T-cell (primary cell): ENCODE data around the gene TNNT1. TPM values are rescaled to one million over a fixed set of nuclear protein-coding genes. Genes with fewer than 3 reads are reported as not detected.
A peak's percentile ranks its signal among the peaks of the same experiment; 100 is the strongest.

Source experiments
- ATAC-seq, 4 experiments: fragments of 200-7000 bp in 3 of 4; fragments of 150-1000 bp in 1 of 4; cut with Tn5 transposase; replicated peaks in 1 of 4; 1 replicate in 3 of 4; 2 replicates in 1 of 4; pipeline ENCODE4 v1.10.0; 2021; ENCODE audit warnings: moderate library complexity in 3 of 4, mild to moderate bottlenecking in 2 of 4, moderate number of reproducible peaks in 1 of 4
- CTCF ChIA-PET, 2 donors: fragments of 300-600 bp; sonication (Branson Sonifier 250); formaldehyde crosslinking; loops; one replicate each; lab custom pipeline; 2022; ENCODE audit warnings: antibody characterized with exemption in 2 of 2; lab: Charles Lee
- POLR2A ChIA-PET, 2 donors: fragments of 300-600 bp; sonication (Branson Sonifier 250); formaldehyde crosslinking; loops; one replicate each; lab custom pipeline; 2022; ENCODE audit warnings: antibody characterized with exemption in 2 of 2; lab: Charles Lee
- DNase-seq, 35 experiments: peaks; one replicate each; pipeline versions ENCODE4 v3.0.0 to v3.0.0-alpha.2; 2013 to 2023
- H3K27ac ChIP-seq: one replicate; pipeline ENCODE4 v1.5.1; 2013; ENCODE audit warnings: low read length
- H3K27me3 ChIP-seq, 2 experiments: replicated peaks in 1 of 2; 1 replicate in 1 of 2; 2 replicates in 1 of 2; pipeline versions ENCODE4 v1.6.1 to v1.7.0; 2013; ENCODE audit warnings: low read length in 1 of 2, mixed read lengths in 1 of 2; ENCODE audit not compliant: control insufficient read depth in 2 of 2, insufficient read depth in 2 of 2; ENCODE audit errors: extremely low read depth in 1 of 2
- H3K36me3 ChIP-seq, 2 donors: 1 replicate in 1 of 2; 2 replicates in 1 of 2; pipeline versions ENCODE4 v1.6.1 to v1.7.0; 2013; ENCODE audit warnings: low read length in 1 of 2; ENCODE audit not compliant: control insufficient read depth in 2 of 2, insufficient read depth in 1 of 2; ENCODE audit errors: extremely low read depth in 1 of 2
- H3K4me1 ChIP-seq, 2 experiments: 1 replicate in 1 of 2; 2 replicates in 1 of 2; pipeline versions ENCODE4 v1.6.1 to v1.7.0; 2013; ENCODE audit warnings: low read length in 2 of 2, mixed read lengths in 1 of 2; ENCODE audit not compliant: insufficient read depth in 2 of 2, control insufficient read depth in 1 of 2; ENCODE audit errors: extremely low read depth in 1 of 2
- H3K4me3 ChIP-seq, 2 donors: 1 replicate in 1 of 2; 2 replicates in 1 of 2; pipeline versions ENCODE4 v1.5.1 to v1.7.0; 2013; ENCODE audit warnings: mild to moderate bottlenecking in 2 of 2, low read length in 1 of 2, moderate library complexity in 1 of 2; ENCODE audit not compliant: control insufficient read depth in 1 of 2; ENCODE audit errors: extremely low read depth in 1 of 2
- H3K9me3 ChIP-seq: 2 replicates; pipeline ENCODE4 v1.7.0; 2013
- H3K27ac Mint-ChIP-seq, 2 donors: one replicate each; pipeline ENCODE4 v1.8.0; 2020 to 2021; ENCODE audit warnings: mild to moderate bottlenecking in 2 of 2, mixed read lengths in 2 of 2
- H3K27me3 Mint-ChIP-seq, 2 donors: one replicate each; pipeline ENCODE4 v1.8.0; 2021 to 2022; ENCODE audit warnings: mixed read lengths in 2 of 2
- H3K36me3 Mint-ChIP-seq: one replicate; pipeline ENCODE4 v1.8.0; 2021; ENCODE audit warnings: mixed read lengths
- H3K4me1 Mint-ChIP-seq, 3 donors: one replicate each; pipeline ENCODE4 v1.8.0; 2020 to 2022; ENCODE audit warnings: mixed read lengths in 3 of 3, mild to moderate bottlenecking in 1 of 3
- H3K4me3 Mint-ChIP-seq, 3 donors: one replicate each; pipeline ENCODE4 v1.8.0; 2020 to 2022; ENCODE audit warnings: mild to moderate bottlenecking in 3 of 3, mixed read lengths in 3 of 3, moderate library complexity in 3 of 3
- H3K9me3 Mint-ChIP-seq, 3 donors: one replicate each; pipeline ENCODE4 v1.8.0; 2020 to 2022; ENCODE audit warnings: mixed read lengths in 3 of 3
- WGBS: methylation state at CpG from one replicate; pipeline ENCODE4 v1.1.5; 2013; ENCODE audit warnings: missing lambda C conversion rate; ENCODE audit not compliant: insufficient coverage; 5-methylcytosine and 5-hydroxymethylcytosine counted together
- total RNA-seq, 35 experiments: library from RNA in 6 of 35; stranded (reverse) in 6 of 35; fragments of 120-200 nt in 1 of 35; gene quantifications; one replicate each; pipeline versions ENCODE4 v1.2.1 to v1.2.4 and lab custom pipeline; 2013 to 2026

Gene TNNT1
- total RNA-seq, 5 donors from 2014 or later (not counting 1 experiment from before 2014, with no cell fraction given) = 0.36 to 0.76 TPM; not detected in 3

GRCh38 chr19:55118401-55118991, 30.5 kb downstream of the TNNT1 start:
- Histone ChIP-seq H3K27me3 (peaks cover 0 to 6% of the 10 kb centered on the region in 2 experiments), H3K27ac (no peak overlapping the region), H3K36me3 (peaks cover 0 to 2% of the 10 kb centered on the region in 2 donors), H3K9me3 (no peaks in the 10 kb centered on the region), H3K4me3 (peak overlapping the region; percentile 58 to 94), H3K4me1 (peaks cover 12 to 44% of the 10 kb centered on the region in 2 experiments)
- ChIA-PET POLR2A (interaction anchor here in 1 of 2 donors (0.9 kb wide), 1 partner anchor 670 kb away, joined by 5 read pairs; no protein-coding TSS in a partner anchor), CTCF (no interaction called here)
- Mint-ChIP-seq H3K27ac (peak overlapping the region in 1 of 2 donors; percentile 93), H3K4me1 (peaks cover 30 to 46% (median 41%) of the 10 kb centered on the region in 3 donors), H3K9me3 (no peaks in the 10 kb centered on the region), H3K36me3 (no peaks in the 10 kb centered on the region), H3K4me3 (peak overlapping the region; percentile 95 to 97 (median 96)), H3K27me3 (peaks cover 6 to 10% of the 10 kb centered on the region in 2 donors)
- WGBS = 49% methylated on average over 17 of the region's 22 CpGs
- ATAC-seq = no peak
- peak in 1 of 35 experiments; percentile 11 for DNase-seq

GRCh38 chr19:55117663-55118391, 31.2 kb downstream of the TNNT1 start:
- Histone ChIP-seq H3K4me1 (peaks cover 12 to 46% of the 10 kb centered on the region in 2 experiments), H3K9me3 (no peaks in the 10 kb centered on the region), H3K27me3 (peaks cover 0 to 6% of the 10 kb centered on the region in 2 experiments), H3K27ac (peak overlapping the region; percentile 42), H3K36me3 (peaks cover 3% of the 10 kb centered on the region in 2 donors), H3K4me3 (peak overlapping the region; percentile 58 to 94)
- peak overlapping the region; percentile 95 to 97 (median 96) for H3K4me3 Mint-ChIP-seq
- peaks cover 0 to 3% of the 10 kb centered on the region in 2 donors for H3K27me3 Mint-ChIP-seq
- H3K27ac Mint-ChIP-seq = peak overlapping the region; percentile 82 to 93
- H3K4me1 Mint-ChIP-seq = peaks cover 30 to 46% (median 41%) of the 10 kb centered on the region in 3 donors
- peak; percentile 92 to 94 (median 94) for ATAC-seq
- H3K9me3 Mint-ChIP-seq = no peaks in the 10 kb centered on the region
- WGBS = under 1% methylated on average over 35 of the region's 44 CpGs
- ChIA-PET POLR2A (interaction anchor here in 1 of 2 donors (0.6 to 0.9 kb wide), 2 partner anchors 517 to 669 kb away, joined by 5 read pairs; no protein-coding TSS in a partner anchor), CTCF (no interaction called here)
- peak; percentile 85 to 99 (median 92) for DNase-seq
- H3K36me3 Mint-ChIP-seq = no peaks in the 10 kb centered on the region

GRCh38 chr19:55116859-55117662, 31.9 kb downstream of the TNNT1 start, which contains the start of gene PPP1R12C:
Gene PPP1R12C (minus strand): TSS chr19:55117637. CDS start chr19:55117543, 94 bp downstream.
- Mint-ChIP-seq H3K36me3 (no peaks in the 10 kb centered on the region), H3K4me3 (peak within 1 kb of the TSS; percentile 95 to 97 (median 96)), H3K4me1 (peaks cover 30 to 46% (median 41%) of the 10 kb centered on the region in 3 donors), H3K27me3 (no peaks in the 10 kb centered on the region), H3K27ac (peak within 1 kb of the TSS; percentile 88 to 93), H3K9me3 (no peaks in the 10 kb centered on the region)
- under 1% methylated on average over 94 of the region's 97 CpGs for WGBS
- Histone ChIP-seq H3K4me3 (peak within 1 kb of the TSS; percentile 87 to 94), H3K36me3 (peaks cover 3% of the 10 kb centered on the region in 2 donors), H3K4me1 (peaks cover 12 to 46% of the 10 kb centered on the region in 2 experiments), H3K27ac (peak within 1 kb of the TSS; percentile 68), H3K9me3 (no peaks in the 10 kb centered on the region), H3K27me3 (peaks cover 0 to 3% of the 10 kb centered on the region in 2 experiments)
- ChIA-PET CTCF (interaction anchor here (0.5 to 0.7 kb wide), 2 partner anchors 13 to 582 kb away, joined by 3 to 8 read pairs; no protein-coding TSS in a partner anchor), POLR2A (no interaction called here)
- ATAC-seq (peak; percentile 11 to 31 (median 24)), DNase-seq (peak in 4 of 35 experiments; percentile 14 to 26 (median 19))

- peak in 3 of 4 experiments; percentile 18 to 25 (median 21) for ATAC-seq
- WGBS = under 1% methylated on average over 25 of the region's 25 CpGs
- peak overlapping the region; percentile 88 to 91 for H3K27ac Mint-ChIP-seq
- Histone ChIP-seq H3K27me3 (peaks cover 0 to 3% of the 10 kb centered on the region in 2 experiments), H3K36me3 (peaks cover 3% of the 10 kb centered on the region in 2 donors), H3K9me3 (no peaks in the 10 kb centered on the region), H3K4me1 (peaks cover 12 to 46% of the 10 kb centered on the region in 2 experiments), H3K27ac (peak overlapping the region; percentile 68), H3K4me3 (peak overlapping the region; percentile 87)
- no peaks in the 10 kb centered on the region for H3K9me3 Mint-ChIP-seq
- peak in 26 of 35 experiments; percentile 14 to 66 (median 28) for DNase-seq
- H3K4me3 Mint-ChIP-seq = peak overlapping the region; percentile 82 to 96 (median 92)
- H3K27me3 Mint-ChIP-seq = no peaks in the 10 kb centered on the region
- POLR2A ChIA-PET = no interaction called here
- H3K36me3 Mint-ChIP-seq = no peaks in the 10 kb centered on the region
- peaks cover 30 to 46% (median 41%) of the 10 kb centered on the region in 3 donors for H3K4me1 Mint-ChIP-seq
- CTCF ChIA-PET = interaction anchor here (0.5 to 0.7 kb wide), 2 partner anchors 13 to 581 kb away, joined by 3 to 8 read pairs; no protein-coding TSS in a partner anchor
These were observed 32.7 kb downstream of the TNNT1 start for GRCh38 chr19:55116232-55116858.

GRCh38 chr19:55115446-55116065, 33.5 kb downstream of the TNNT1 start:
- H3K4me3 Mint-ChIP-seq = peak overlapping the region; percentile 82 to 96 (median 92)
- ATAC-seq = no peak
- Histone ChIP-seq H3K27me3 (peaks cover 0 to 3% of the 10 kb centered on the region in 2 experiments), H3K9me3 (no peaks in the 10 kb centered on the region), H3K4me3 (peak overlapping the region; percentile 87), H3K36me3 (peaks cover 3% of the 10 kb centered on the region in 2 donors), H3K4me1 (peaks cover 12 to 46% of the 10 kb centered on the region in 2 experiments), H3K27ac (peak overlapping the region; percentile 68)
- no peaks in the 10 kb centered on the region for H3K9me3 Mint-ChIP-seq
- ChIA-PET POLR2A (interaction anchor here in 1 of 2 donors (0.6 kb wide), 1 partner anchor 208 kb away, joined by 4 read pairs; no protein-coding TSS in a partner anchor), CTCF (no interaction called here)
- H3K27me3 Mint-ChIP-seq = no peaks in the 10 kb centered on the region
- H3K36me3 Mint-ChIP-seq = peaks cover 3% of the 10 kb centered on the region
- H3K27ac Mint-ChIP-seq = peak overlapping the region; percentile 88 to 91
- peaks cover 32 to 46% (median 41%) of the 10 kb centered on the region in 3 donors for H3K4me1 Mint-ChIP-seq
- DNase-seq = no peak
- WGBS = 92% methylated on average over 6 of the region's 13 CpGs
